Measurements from ENCODE around the gene RNU6-1. TPM values are rescaled to one million over a fixed set of nuclear protein-coding genes. Genes with fewer than 3 reads are reported as not detected.

Gene RNU6-1
- polyA plus RNA-seq, 10 donors = not detected

- no peak for DNase-seq
Observed at GRCh38 chr15:67801926-67802914, 37.6 kb downstream of the RNU6-1 start.

DNA sequence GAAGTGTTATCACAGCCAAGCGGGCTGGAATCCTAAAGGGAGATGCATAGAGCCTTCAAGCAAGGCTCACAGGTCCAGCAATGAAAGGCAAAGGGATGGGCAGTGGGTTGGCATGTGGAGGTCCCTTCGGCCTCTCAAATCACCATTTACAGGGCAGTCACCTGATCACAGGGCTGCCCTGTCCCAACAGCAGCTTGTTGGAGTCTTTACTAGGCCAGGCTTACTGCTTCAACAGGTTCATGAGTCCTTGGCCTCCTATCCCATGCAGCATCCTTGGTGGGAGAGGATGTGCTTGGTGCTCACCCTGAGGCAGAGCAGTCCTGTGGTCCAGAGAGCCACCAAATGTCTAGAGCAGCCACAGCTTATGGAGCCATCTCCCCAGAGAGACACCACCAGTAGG is 38.7 kb downstream of the RNU6-1 start:
- DNase-seq = no peak

DNA sequence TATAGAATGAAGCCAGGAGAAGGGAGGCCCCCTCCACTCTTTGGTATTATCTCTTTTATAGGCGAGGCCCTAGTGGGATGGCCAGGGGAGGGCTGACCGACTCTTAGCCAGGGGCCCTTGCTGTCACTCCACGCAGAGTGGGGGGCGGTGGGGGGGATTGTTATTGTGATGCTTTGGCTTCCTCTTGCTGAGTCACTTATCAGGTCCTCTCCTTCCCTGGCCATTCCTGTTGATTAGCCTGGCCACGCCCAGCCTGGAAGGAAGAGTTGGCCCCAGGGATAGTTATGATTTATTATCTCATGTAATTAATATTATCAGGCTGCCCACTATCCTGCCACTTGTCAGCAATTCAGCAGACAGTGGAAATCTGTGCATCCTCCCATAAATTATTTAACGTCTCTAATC is 40.0 kb downstream of the RNU6-1 start:
- no peak for DNase-seq

DNA sequence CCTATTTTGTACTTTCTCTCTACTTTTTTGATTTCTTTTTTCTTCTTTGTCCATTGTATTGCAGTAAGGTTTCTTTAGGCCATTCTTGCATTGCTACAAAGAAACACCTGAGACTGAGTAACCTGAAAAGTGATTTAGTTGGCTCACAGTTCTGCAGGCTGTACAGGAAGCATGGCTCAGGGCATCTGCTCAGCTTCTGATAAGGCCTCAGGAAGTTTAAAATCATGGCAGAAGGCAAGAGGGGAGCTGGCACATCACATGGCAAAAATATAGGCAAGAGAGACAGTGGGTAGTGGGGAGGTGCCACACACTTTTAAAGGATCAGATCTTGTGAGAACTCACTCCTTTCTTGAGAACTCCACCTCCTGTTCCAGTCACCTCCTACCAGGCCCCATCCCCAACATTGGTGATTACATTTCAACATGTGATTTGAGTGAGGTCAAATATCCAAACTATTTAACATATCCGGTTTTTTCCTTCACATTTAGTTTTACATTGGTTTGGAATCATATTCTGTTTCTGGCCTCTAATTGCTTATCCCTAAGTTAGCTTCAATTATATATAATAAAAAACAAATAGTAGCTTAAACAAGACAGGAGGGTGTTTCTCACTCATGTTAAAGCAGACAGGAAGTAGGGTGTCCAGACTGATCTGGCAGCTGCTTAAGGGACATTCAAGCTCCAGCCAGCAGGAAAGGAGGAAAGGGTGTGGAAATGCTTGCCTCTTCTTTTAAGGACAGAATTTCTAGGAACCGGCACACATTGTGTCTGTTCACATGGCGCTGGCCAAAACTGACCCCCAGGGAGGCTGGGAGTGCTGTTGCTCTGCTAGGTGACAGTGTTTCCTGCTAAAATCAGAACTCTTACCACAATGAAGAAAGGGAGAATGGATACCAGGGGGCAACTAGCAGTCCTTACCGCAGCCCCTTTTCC is 43.4 kb downstream of the RNU6-1 start:
- peak in 2 of 3 donors; percentile 12 to 33 for DNase-seq

DNA sequence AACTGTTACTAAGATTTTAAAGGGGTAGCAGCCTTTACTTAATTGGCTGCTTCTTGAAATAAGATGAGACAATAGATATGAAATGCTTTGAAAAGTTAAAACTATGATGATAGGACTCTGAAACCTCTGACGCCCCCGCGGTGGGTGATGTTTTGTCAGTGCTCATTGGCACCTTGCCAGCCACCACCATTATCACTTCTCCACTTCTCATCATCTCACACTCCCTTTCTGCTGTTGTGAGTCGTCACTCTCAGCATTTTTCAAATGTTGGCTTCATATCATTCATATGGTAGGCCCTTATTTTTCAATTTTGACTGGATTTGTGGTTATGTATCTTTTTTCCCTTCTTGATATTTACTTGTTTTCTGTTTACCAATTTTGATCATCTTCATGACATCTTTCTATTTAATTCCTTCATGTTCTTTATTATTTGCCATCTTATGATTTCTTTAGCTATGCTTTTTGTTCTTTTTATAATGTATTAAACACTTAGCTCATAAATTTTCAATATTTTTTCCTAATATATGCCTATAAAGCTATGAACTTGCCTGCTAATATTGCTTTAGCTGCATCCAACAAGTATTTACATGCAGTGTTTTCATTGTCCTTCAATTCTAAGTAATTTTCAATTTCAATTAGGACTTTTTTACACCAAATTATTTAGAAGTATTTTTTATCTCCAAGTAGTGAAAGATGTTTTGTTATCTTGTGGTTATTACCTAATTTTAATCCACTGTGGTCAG is 44.8 kb downstream of the RNU6-1 start:
- no peak for DNase-seq

GRCh38 chr15:67792250-67792942 is 47.4 kb downstream of the RNU6-1 start:
- no peak for DNase-seq

GRCh38 chr15:67790610-67791319 is 49.1 kb downstream of the RNU6-1 start:
- DNase-seq = no peak

Other genes with a start within 250 kb of the RNU6-1 start
- gene SKOR1, start 14.5 kb downstream of the RNU6-1 start, polyA plus RNA-seq (ENCODE audit: insufficient read length in 10 of 10) = under 1 TPM; 0.21 to 0.65 (median 0.37) TPM
- gene PIAS1, start 214.3 kb upstream of the RNU6-1 start, polyA plus RNA-seq (ENCODE audit: insufficient read length in 10 of 10) = 10 to 100 TPM; 25.0 to 41.2 (median 28.5) TPM

Measured in muscle of back (tissue), 11 donors.